NCI-H82 (cell line): ENCODE measurements around the gene MIB1.

Source experiments
- DNase-seq: peaks from one replicate; lab custom pipeline; 2025; lab: John Stamatoyannopoulos, UW

The MIB1 gene

DNA sequence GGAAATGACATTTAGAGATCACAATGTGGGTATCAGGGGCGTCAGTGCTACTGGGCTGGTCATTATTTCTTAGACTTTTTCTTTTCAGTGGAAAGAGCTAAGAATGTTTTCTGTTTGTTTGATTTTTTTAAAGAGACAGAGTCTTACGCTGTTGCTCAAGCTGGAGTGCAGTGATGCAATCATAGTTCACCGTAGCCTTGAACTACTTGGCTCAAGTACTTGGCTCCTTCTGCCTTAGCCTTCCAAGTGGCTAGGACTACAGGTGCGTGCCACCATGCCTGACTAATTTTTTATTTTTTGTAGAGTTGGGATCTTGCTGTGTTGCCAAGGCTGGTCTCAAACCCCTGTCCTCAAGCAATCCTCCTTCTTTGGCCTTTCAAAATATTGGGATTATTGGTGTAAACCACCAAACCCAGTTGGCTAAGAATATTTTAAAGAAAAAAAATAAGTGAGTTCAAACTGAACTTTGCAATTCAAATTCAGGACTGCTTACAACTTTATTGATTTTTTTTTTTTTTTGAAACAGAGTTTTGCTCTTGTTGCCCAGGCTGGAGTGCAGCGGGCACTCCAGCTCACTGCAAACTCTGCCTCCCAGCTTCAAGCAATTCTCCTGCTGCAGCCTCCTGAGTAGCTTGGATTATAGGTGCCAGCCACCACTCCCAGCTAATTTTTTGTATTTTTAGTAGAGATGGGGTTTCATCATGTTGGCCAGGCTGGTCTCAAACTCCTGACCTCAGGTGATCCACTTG, 154.2 kb downstream of the MIB1 start:
- no peak for DNase-seq

- no peak for DNase-seq
Observed at GRCh38 chr18:21896732-21897336, 156.2 kb downstream of the MIB1 start.

DNA sequence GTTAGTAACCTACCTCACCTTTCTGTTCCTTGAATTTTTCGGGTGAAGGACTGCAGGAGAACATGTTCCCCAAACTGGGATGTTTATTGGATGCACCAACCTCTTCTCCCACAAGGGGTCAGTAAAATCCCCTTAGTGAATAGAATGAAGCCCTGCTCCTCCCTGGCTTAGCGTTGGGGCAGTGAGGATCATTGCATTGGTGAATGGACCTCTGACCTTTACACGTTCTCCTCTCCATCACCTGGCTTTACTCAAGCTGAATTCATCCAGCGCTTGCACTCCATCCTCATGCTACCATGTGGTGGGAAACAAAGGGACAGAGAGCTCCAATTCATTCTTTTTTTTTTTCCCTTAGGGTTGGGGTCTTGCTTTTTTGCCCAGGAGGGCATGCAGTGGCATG, 157.2 kb downstream of the MIB1 start:
- DNase-seq = peak; percentile 76

- no peak for DNase-seq
Observed at GRCh38 chr18:21900605-21901352, 160.2 kb downstream of the MIB1 start.

GRCh38 chr18:21901423-21901945, 160.9 kb downstream of the MIB1 start:
- no peak for DNase-seq

DNA sequence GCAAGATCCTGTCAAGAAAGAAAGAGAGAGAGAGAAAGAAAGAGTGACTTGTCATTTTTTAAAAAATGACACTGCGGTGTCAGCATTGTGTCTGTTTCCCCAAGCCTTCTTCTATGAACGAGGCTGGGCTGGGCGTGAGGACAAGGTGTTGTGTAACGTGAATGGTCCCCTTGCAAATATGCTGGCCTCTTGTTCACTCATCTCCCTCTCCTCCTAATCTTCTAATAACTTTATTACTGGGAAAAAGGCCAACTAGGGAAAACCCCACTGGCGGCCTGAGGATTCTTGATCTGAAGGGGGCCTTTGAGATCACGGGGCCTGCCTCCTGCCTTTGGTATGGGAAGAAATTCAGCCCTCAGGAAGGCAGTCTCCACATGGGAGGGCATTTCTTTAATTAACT, 163.1 kb downstream of the MIB1 start:
- no peak for DNase-seq

DNA sequence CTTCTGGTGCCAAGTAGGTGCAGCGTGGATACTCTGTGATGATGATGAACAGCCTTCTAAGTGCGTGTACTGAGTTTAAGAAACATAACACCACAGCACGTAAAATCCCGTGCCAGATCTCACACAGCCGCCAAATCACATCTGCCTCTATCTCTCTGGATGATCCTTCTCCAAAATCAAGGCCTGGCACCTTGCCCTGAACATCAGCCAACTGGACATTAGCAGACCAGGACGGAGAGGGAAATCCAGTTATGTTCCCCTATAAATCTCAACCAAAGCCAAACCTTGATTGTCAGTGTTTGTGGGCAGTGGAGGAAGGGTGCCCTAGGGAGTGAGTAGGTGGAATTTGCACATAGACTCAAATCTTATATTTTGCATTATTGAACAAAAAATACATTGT, 164.3 kb downstream of the MIB1 start:
- DNase-seq = peak; percentile 5

- DNase-seq = no peak
Observed at GRCh38 chr18:21907451-21907850, 166.9 kb downstream of the MIB1 start.

GRCh38 chr18:21908711-21909110, 168.1 kb downstream of the MIB1 start:
- DNase-seq = no peak

DNA sequence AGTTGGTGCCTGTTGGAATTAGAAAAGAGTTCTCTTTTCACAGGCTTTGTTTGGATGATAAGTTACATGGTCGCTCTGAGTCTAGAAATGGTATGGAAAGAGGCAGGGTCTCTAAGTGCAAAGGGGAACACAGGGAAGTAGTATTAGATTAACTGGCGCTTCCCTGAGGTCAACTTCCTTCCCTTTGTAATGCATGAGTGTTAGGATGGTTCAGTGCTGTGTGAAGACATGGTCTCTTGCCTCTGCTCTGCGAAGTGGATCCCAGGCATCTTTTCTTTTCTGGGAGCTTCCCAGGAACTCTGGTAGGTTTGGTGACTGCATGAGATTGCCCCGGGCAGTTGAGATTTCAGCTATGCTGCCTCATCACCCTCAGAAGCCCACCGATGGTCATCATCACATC, 170.3 kb downstream of the MIB1 start:
- DNase-seq = no peak

DNA sequence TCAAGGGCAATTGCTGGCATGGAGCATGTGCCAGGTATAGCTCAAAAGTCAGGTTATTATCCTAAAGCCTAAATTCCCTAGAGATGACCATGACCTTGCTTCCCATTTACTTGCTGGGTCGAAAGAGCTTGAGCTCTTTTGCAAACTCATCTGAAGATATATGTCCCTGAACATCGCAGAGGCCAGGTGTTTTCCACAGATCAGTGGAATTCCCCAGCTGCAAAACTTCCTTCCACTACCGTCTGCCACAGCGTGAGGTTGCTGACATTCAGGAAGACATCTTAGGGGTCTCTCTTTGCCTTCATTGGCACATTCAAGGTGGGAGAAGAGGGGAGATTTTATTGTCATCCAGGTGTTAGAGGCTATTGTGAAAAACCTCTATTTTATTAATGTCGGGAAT, 171.0 kb downstream of the MIB1 start:
- DNase-seq = no peak

- peak; percentile 34 for DNase-seq
Observed at GRCh38 chr18:21912339-21913239, 172.0 kb downstream of the MIB1 start.

DNA sequence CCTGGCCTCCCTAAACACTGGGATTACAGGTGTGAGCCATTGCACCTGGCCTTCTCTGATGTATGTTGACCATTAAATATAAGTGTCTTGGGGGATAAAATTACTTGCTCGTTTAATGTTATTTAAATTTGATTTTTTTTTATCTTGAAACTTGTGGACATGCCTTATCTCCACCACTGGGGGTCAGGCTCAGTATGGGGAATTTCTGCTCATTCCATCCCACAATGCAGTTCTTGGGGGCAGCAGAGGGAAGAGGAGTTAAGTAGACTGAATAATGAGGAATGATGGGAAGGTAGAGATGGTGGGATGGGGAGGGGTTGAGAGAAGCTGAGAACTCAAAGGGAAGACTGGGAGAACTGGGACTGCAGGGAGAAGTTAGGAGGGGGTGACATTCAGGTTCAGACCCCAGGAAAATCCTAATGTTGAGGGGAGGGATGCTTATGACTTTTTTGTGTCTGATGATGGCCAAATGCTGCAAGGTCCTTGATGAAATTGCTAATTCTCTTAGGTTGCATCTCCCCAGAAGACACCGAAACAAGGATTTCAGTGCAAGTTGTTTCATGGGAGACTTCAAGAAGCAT, 174.2 kb downstream of the MIB1 start:
- peak; percentile 70 for DNase-seq

- DNase-seq = no peak
Observed at GRCh38 chr18:21915546-21915945, 175.0 kb downstream of the MIB1 start.

DNA sequence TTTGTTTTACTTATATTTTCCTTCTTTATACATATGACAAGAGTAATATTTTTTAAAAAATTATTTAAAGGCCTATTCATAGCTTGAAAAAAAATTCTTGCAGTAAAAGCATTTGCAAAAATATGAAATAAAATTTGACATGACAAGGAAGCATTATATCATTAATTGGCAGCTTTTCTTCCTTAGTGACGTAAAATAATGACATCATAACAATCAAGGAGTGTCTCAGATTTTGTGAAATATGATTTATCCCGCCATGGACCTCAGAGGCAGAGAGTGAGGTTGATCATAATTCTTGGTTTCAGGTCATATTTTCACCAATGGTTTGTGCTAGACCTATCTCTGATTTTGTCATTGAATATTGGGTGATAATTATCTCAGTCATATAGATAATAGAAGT, 176.0 kb downstream of the MIB1 start:
- DNase-seq = no peak

DNA sequence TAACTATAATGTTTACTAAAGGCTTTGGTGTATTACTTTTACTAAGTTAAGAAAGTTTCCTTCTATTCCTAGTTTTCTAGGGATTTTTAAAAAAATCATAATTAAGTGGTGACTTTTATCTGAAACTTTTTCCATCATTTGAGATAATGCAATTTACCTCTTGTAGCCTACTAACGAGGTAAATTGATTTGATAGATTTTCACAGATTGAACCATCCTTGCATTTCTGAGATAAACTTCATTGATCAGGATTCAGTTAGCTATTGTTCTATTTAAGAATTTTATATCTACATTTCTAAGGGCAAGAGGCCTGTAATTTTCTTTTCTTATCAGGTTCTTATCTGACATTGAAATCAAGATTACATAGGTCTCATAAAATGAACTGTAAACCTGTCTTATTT, 178.1 kb downstream of the MIB1 start:
- no peak for DNase-seq
